HG03460 (cell line): ENCODE results near the gene UFD1.
A peak's percentile ranks its signal among the peaks of the same experiment; 100 is the strongest.
"Not testable (repeated sequence)": the region's sequence is repeated elsewhere in the genome, so short reads cannot be mapped to it uniquely, and the experiment has no call there.

ENCODE experiments used
- ATAC-seq: cut with Tn5 transposase; IDR thresholded peaks from one replicate; pipeline ENCODE4 v1.9.1; 2021; ENCODE audit not compliant: unreplicated experiment

UFD1 gene

GRCh38 chr22:19450363-19451175 is 28.4 kb downstream of the UFD1 start:
- ATAC-seq = no peak

GRCh38 chr22:19449422-19449767 is 29.6 kb downstream of the UFD1 start:
- ATAC-seq = no peak

- ATAC-seq = no peak
These were observed 30.1 kb downstream of the UFD1 start for GRCh38 chr22:19448739-19449421.

GRCh38 chr22:19448076-19448607 is 30.9 kb downstream of the UFD1 start:
- ATAC-seq = peak; percentile 40

- peak; percentile 74 for ATAC-seq
These were observed 31.5 kb downstream of the UFD1 start, which contains the start of gene C22orf39 for GRCh38 chr22:19447330-19448075. Gene C22orf39, minus strand, starts transcription at chr22:19447711. Its CDS starts 23 bp downstream, at chr22:19447688.

- ATAC-seq = peak; percentile 6
These were observed 32.2 kb downstream of the UFD1 start for GRCh38 chr22:19446603-19447329.

- not testable (repeated sequence) for ATAC-seq
These were observed 33.6 kb downstream of the UFD1 start for GRCh38 chr22:19445279-19445982.

- ATAC-seq = no peak
These were observed 35.3 kb downstream of the UFD1 start for GRCh38 chr22:19443544-19444211.

- no peak for ATAC-seq
These were observed 36.8 kb downstream of the UFD1 start for GRCh38 chr22:19442166-19442565.

- no peak for ATAC-seq
These were observed 38.4 kb downstream of the UFD1 start for GRCh38 chr22:19440411-19441195.

GRCh38 chr22:19438298-19438697 is 40.7 kb downstream of the UFD1 start:
- no peak for ATAC-seq

GRCh38 chr22:19436444-19437161 is 42.4 kb downstream of the UFD1 start:
- ATAC-seq = not testable (repeated sequence)

- ATAC-seq = no peak
These were observed 44.0 kb downstream of the UFD1 start for GRCh38 chr22:19434829-19435580.

GRCh38 chr22:19434401-19434800 is 44.6 kb downstream of the UFD1 start:
- no peak for ATAC-seq

GRCh38 chr22:19432133-19432851 is 46.7 kb downstream of the UFD1 start, which contains the start of gene MRPL40:
Gene MRPL40, plus strand, starts transcription at chr22:19432545. Its CDS starts 10 bp downstream, at chr22:19432555.
- peak; percentile 68 for ATAC-seq

GRCh38 chr22:19431649-19432132 is 47.3 kb downstream of the UFD1 start, which contains the start of gene HIRA:
Gene HIRA, minus strand, starts transcription at chr22:19431733. Its CDS starts 257 bp downstream, at chr22:19431476.
- peak; percentile 38 for ATAC-seq
